Gastrocnemius medialis (tissue), 4 donors: ENCODE data around the gene TMEM54. TPM values are rescaled to one million over a fixed set of nuclear protein-coding genes. Genes with fewer than 3 reads are reported as not detected.

Experiments
- ATAC-seq, 2 donors: fragments of 150-250 bp; one replicate each; pipeline ENCODE4 v1.9.1; 2016
- DNase-seq, 2 donors: peaks; one replicate each; pipeline ENCODE4 v3.0.0-alpha.2; 2019
- H3K27ac ChIP-seq, 4 donors: fragments of 200-600 bp; sonication (generic); 1 replicate in 1 of 4; 2 replicates in 3 of 4; pipeline ENCODE4 v1.5.1; 2016 to 2018; ENCODE audit warnings: mild to moderate bottlenecking in 2 of 4, moderate library complexity in 1 of 4
- H3K27me3 ChIP-seq, 3 donors: fragments of 200-600 bp; sonication (generic) in 2 of 3; 1 replicate in 1 of 3; 2 replicates in 2 of 3; pipeline versions ENCODE4 v1.5.1 to v1.6.0; 2016 to 2019; ENCODE audit warnings: mild to moderate bottlenecking in 1 of 3, moderate library complexity in 1 of 3
- H3K36me3 ChIP-seq, 2 donors: fragments of 200-600 bp; sonication (generic) in 1 of 2; one replicate each; pipeline ENCODE4 v1.5.1; 2017 to 2018
- H3K4me1 ChIP-seq, 2 donors: fragments of 200-600 bp; sonication (generic) in 1 of 2; one replicate each; pipeline ENCODE4 v1.5.1; 2016 to 2017; ENCODE audit warnings: mild to moderate bottlenecking in 2 of 2
- H3K4me3 ChIP-seq, 4 donors: fragments of 200-600 bp; sonication (generic) in 3 of 4; 1 replicate in 1 of 4; 2 replicates in 3 of 4; pipeline ENCODE4 v1.5.1; 2016 to 2019; ENCODE audit warnings: mild to moderate bottlenecking in 2 of 4
- H3K9me3 ChIP-seq, 3 donors: fragments of 200-600 bp; sonication (generic) in 2 of 3; 1 replicate in 1 of 3; 2 replicates in 2 of 3; pipeline ENCODE4 v1.5.1; 2016 to 2019
- CTCF ChIP-seq, 5 experiments: fragments of 450-650 bp in 3 of 5; fragments of 200-600 bp in 2 of 5; sonication (generic) in 2 of 5; IDR thresholded peaks in 4 of 5; conservative IDR thresholded peaks in 1 of 5; 1 replicate in 4 of 5; 2 replicates in 1 of 5; pipeline ENCODE4 v1.5.1; 2016 to 2019; ENCODE audit warnings: antibody characterized with exemption in 5 of 5, mild to moderate bottlenecking in 3 of 5, moderate library complexity in 3 of 5
- POLR2A ChIP-seq, 2 donors: fragments of 450-650 bp; IDR thresholded peaks; one replicate each; pipeline ENCODE4 v1.6.1; 2017; ENCODE audit warnings: antibody characterized with exemption in 2 of 2, mild to moderate bottlenecking in 2 of 2, moderate library complexity in 2 of 2
- in situ Hi-C, 4 donors: fragments of 200-750 bp; cut with MboI; loops; one replicate each; pipeline versions ENCODE4 v1.15.0 to v1.8.0; 2017; ENCODE audit warnings: low sequenced_read_pairs in 4 of 4
- intact Hi-C: fragments of 100-400 bp; cut with DNase I; formaldehyde crosslinking; loops from one replicate; pipeline ENCODE4 v1.15.1; 2023; ENCODE audit warnings: low total_unique reads
- total RNA-seq, 4 donors: library from RNA; depleted of rRNA; stranded (reverse); fragments of >200 nt; gene quantifications; one replicate each; pipeline versions ENCODE4 v1.1.0 to v1.2.3, GENCODE V29; 2016

The TMEM54 gene
- total RNA-seq, 4 donors from 2014 or later: 4.0 to 7.0 (median 4.8) TPM

GRCh38 chr1:32889731-32890278, 11.4 kb downstream of the TMEM54 start:
- Histone ChIP-seq H3K4me3 (no peak overlapping the region), H3K4me1 (peaks cover 6 to 9% of the 10 kb centered on the region in 2 donors), H3K9me3 (no peaks in the 10 kb centered on the region), H3K27me3 (peaks cover 39 to 56% (median 51%) of the 10 kb centered on the region in 3 donors), H3K36me3 (no peaks in the 10 kb centered on the region), H3K27ac (no peak overlapping the region)
- TF ChIP-seq CTCF (IDR thresholded peaks at IDR 0.05 in 4 of 5, conservative IDR thresholded peaks at IDR 0.05 in 1 of 5) (no peak), POLR2A (IDR thresholded peaks at IDR 0.05) (no peak)
- DNase-seq (no peak), ATAC-seq (no peak)
- intact Hi-C loops (no loop called here), in situ Hi-C loops (no loop called here)

GRCh38 chr1:32888677-32889420, 12.3 kb downstream of the TMEM54 start:
- in situ Hi-C loops: no loop called here

GRCh38 chr1:32888134-32888533, 13.1 kb downstream of the TMEM54 start:
- Histone ChIP-seq H3K9me3 (no peaks in the 10 kb centered on the region), H3K27ac (no peak overlapping the region), H3K4me1 (peaks cover 0 to 2% of the 10 kb centered on the region in 2 donors), H3K4me3 (no peak overlapping the region), H3K27me3 (peaks cover 32 to 45% (median 41%) of the 10 kb centered on the region in 3 donors), H3K36me3 (no peaks in the 10 kb centered on the region)
- no peak for DNase-seq
- intact Hi-C loops: no loop called here
- no peak for TF ChIP-seq POLR2A (IDR thresholded peaks at IDR 0.05)
- no peak for TF ChIP-seq CTCF (IDR thresholded peaks at IDR 0.05 in 4 of 5, conservative IDR thresholded peaks at IDR 0.05 in 1 of 5)
- no peak for ATAC-seq
- in situ Hi-C loops: no loop called here

More at GRCh38 chr1:32888677-32889420, 12.3 kb downstream of the TMEM54 start:
- H3K4me1 ChIP-seq: peaks cover 6 to 9% of the 10 kb centered on the region in 2 donors
- H3K27me3 ChIP-seq: peaks cover 36 to 53% (median 48%) of the 10 kb centered on the region in 3 donors
- H3K4me3 ChIP-seq: no peak overlapping the region
- DNase-seq (no peak), ATAC-seq (no peak)
- no peak overlapping the region for H3K27ac ChIP-seq
- no peaks in the 10 kb centered on the region for H3K36me3 ChIP-seq
- intact Hi-C loops: no loop called here
- H3K9me3 ChIP-seq: no peaks in the 10 kb centered on the region
- TF ChIP-seq CTCF (IDR thresholded peaks at IDR 0.05 in 4 of 5, conservative IDR thresholded peaks at IDR 0.05 in 1 of 5) (no peak), POLR2A (IDR thresholded peaks at IDR 0.05) (no peak)

GRCh38 chr1:32887623-32888022, 13.6 kb downstream of the TMEM54 start:
- Histone ChIP-seq H3K27me3 (peaks cover 28 to 43% (median 35%) of the 10 kb centered on the region in 3 donors), H3K4me3 (no peak overlapping the region), H3K9me3 (no peaks in the 10 kb centered on the region), H3K4me1 (no peaks in the 10 kb centered on the region), H3K36me3 (no peaks in the 10 kb centered on the region), H3K27ac (no peak overlapping the region)
- ATAC-seq (no peak), DNase-seq (no peak)
- in situ Hi-C loops (no loop called here), intact Hi-C loops (no loop called here)
- TF ChIP-seq POLR2A (IDR thresholded peaks at IDR 0.05): no peak
- no peak for TF ChIP-seq CTCF (IDR thresholded peaks at IDR 0.05 in 4 of 5, conservative IDR thresholded peaks at IDR 0.05 in 1 of 5)
